LNCaP clone FGC (cell line): ENCODE results near the gene HIRIP3.
"Not testable (repeated sequence)": the region's sequence is repeated elsewhere in the genome, so short reads cannot be mapped to it uniquely, and the experiment has no call there.

Experiments
- DNase-seq: peaks from one replicate; pipeline ENCODE4 v3.0.0-alpha.2; 2011; ENCODE audit warnings: low read depth
- H3K4me3 ChIP-seq: 2 replicates; pipeline ENCODE4 v1.5.1; 2011; ENCODE audit warnings: mild to moderate bottlenecking, low read depth, low read length, control low read depth
- TF ChIP-seq, protein P1 (sequence below): IDR thresholded peaks from 2 replicates; pipeline ENCODE4 v1.5.1; 2012; ENCODE audit warnings: mild to moderate bottlenecking; ENCODE audit not compliant: control insufficient read depth, insufficient read depth; ENCODE audit errors: extremely low read depth

Gene HIRIP3

DNA sequence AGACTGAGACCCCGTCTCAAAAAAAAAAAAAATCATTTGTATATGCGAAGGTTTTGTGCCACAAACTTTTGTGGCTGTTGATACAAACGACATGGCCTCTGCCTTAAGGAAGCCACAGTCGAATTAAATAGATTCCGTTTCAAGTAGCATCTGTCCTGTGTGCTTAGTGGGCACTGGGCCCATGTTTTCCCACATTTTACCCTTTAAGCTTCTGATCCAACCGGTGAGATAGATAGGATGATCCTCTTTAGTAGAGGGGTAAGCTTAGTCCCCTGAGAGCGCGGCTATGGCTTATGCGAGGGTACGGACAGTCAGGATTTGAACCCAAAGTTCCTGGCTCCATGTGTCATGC is 34.3 kb downstream of the HIRIP3 start:
- TF ChIP-seq, protein P1, sequence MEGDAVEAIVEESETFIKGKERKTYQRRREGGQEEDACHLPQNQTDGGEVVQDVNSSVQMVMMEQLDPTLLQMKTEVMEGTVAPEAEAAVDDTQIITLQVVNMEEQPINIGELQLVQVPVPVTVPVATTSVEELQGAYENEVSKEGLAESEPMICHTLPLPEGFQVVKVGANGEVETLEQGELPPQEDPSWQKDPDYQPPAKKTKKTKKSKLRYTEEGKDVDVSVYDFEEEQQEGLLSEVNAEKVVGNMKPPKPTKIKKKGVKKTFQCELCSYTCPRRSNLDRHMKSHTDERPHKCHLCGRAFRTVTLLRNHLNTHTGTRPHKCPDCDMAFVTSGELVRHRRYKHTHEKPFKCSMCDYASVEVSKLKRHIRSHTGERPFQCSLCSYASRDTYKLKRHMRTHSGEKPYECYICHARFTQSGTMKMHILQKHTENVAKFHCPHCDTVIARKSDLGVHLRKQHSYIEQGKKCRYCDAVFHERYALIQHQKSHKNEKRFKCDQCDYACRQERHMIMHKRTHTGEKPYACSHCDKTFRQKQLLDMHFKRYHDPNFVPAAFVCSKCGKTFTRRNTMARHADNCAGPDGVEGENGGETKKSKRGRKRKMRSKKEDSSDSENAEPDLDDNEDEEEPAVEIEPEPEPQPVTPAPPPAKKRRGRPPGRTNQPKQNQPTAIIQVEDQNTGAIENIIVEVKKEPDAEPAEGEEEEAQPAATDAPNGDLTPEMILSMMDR = no peak
- no peak for DNase-seq
- H3K4me3 ChIP-seq = peak overlapping the region; percentile 66

- not testable (repeated sequence) for H3K4me3 ChIP-seq, DNase-seq
Measured at GRCh38 chr16:29959821-29960220, 35.6 kb downstream of the HIRIP3 start.

DNA sequence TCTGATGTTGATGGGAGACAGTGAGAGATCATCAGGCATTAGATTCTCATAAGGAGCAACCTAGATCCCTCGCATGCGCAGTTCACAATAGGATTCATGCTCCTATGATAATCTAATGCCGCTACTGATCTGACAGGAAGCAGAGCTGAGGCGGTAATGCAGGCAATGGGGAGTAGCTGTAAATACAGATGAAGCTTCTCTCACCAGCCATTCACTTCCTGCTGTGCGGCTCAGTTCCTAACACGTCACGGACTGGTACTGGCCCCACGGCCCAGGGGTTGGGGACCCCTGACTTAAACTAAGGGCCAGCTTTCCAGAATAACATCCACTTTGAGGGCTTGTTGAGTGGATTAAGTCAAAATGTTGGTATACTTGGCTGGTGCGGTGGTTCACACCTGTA is 36.1 kb downstream of the HIRIP3 start:
- TF ChIP-seq, protein P1 = no peak
- no peak for DNase-seq
- no peak overlapping the region for H3K4me3 ChIP-seq

DNA sequence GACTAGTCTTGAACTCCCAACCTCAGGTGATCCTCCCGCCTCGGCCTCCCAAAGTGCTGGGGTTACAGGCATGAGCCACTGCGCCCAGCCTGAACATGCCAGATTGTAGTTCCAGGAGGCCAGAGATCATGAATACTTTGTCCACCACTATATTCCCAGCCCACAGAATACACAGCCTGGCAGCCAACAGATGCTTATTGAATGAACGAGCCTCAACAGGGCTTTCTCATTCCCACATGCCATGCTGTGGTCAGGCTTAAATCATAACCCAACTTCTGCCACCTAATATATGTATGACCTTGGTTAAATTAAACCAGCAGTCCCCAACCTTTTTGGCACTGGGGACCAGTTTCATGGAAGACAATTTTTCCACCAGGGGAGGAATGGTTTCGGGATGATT is 36.7 kb downstream of the HIRIP3 start:
- TF ChIP-seq, protein P1 = no peak
- no peak for DNase-seq

DNA sequence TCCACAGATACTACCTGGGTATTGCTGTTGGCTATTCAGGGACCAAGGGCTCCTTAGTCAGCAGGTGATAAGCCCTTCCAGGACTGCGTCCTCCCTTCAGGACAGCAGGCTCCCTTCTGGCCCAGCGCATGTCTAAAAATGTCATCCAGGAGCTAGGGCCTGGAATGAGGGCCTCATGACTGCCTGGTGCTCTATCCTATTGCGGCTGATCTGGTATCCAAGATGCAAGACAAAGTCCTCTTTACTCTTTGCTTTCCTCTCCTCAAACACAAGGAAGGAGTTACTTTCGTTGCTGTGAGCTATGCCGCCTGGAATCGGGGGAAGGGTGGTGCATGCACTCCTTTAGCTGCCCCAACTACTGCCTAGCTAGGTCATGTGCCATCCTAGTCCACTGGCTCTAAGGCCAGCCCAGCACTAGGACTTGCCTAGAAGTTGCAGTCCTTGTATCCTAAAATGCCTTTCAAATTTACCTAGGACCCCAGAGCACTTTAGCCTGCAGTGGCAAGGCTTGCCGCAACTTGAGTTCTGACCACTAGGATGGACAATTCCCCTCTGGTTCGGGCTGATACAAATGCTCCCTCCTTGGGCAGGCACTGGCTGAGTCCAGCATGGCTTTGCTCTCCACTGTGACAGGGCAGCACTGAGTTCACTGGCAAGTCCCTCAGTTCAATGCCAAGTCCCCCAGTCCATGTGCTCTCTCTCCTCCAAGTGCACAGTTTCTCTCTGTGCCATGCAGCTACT is 43.6 kb downstream of the HIRIP3 start:
- H3K4me3 ChIP-seq = no peak overlapping the region
- DNase-seq = no peak
- TF ChIP-seq, protein P1 = no peak

More for the DNA sequence above, 36.7 kb downstream of the HIRIP3 start:
- H3K4me3 ChIP-seq = no peak overlapping the region

- no peak for DNase-seq
- H3K4me3 ChIP-seq = no peak overlapping the region
- TF ChIP-seq, protein P1 = no peak
Measured at GRCh38 chr16:29950806-29951461, 44.5 kb downstream of the HIRIP3 start.

GRCh38 chr16:29947897-29948296 is 47.5 kb downstream of the HIRIP3 start:
- TF ChIP-seq, protein P1 = no peak
- no peak overlapping the region for H3K4me3 ChIP-seq
- no peak for DNase-seq
